ENCODE results near the gene CAPN5.

The CAPN5 gene

DNA sequence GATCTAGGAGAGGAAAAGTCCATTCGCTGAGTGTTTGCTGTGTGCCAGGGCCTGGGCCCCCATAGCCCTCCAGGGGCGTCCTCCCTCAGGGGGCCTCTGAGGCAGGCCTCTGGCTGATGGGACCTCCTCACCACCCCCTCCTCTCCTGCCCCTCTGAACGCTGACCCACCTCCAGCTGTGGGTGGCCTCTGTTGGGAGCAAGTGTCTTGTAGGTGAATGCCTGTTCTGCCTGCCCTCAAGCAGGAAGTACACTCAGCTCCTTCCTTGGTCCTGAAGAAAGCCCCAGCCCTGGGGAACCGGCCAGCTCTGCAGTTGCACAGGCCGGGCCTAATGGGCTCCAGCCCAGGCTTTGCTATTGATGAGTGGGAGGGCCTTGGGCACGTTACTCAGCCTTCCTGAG is 64.8 kb downstream of the CAPN5 start:
- TF ChIP-seq, protein P1, sequence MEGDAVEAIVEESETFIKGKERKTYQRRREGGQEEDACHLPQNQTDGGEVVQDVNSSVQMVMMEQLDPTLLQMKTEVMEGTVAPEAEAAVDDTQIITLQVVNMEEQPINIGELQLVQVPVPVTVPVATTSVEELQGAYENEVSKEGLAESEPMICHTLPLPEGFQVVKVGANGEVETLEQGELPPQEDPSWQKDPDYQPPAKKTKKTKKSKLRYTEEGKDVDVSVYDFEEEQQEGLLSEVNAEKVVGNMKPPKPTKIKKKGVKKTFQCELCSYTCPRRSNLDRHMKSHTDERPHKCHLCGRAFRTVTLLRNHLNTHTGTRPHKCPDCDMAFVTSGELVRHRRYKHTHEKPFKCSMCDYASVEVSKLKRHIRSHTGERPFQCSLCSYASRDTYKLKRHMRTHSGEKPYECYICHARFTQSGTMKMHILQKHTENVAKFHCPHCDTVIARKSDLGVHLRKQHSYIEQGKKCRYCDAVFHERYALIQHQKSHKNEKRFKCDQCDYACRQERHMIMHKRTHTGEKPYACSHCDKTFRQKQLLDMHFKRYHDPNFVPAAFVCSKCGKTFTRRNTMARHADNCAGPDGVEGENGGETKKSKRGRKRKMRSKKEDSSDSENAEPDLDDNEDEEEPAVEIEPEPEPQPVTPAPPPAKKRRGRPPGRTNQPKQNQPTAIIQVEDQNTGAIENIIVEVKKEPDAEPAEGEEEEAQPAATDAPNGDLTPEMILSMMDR (IDR thresholded peaks at IDR 0.05; ENCODE audit: low read depth, low read length), result no peak
- in situ Hi-C loops (cut with HindIII; ENCODE audit: low sequenced_read_pairs), result no loop called here
- DNase-seq (ENCODE audit: low read depth, low spot score), result no peak
- H3K4me3 ChIP-seq (ENCODE audit: low read depth, low read length), result no peak overlapping the region

DNA sequence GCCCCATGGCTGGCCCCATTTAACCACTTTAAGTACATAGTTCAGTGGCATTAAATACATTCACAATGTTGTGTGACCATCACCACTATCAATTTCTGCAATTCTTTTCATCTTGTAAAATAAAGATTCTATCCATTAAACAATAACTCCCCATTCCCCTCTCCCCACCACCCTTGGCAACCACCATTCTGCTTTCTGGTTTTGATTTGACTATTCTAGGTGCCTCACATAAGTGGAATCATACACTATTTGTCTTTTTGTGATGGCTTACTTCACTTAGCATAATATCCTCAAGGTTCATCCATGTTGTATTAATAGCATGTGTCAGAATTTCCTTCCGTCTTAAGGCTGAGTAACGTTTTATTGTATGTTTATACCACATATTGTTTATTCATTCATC is 68.3 kb downstream of the CAPN5 start:
- H3K4me3 ChIP-seq (ENCODE audit: low read depth, low read length), result no peak overlapping the region
- TF ChIP-seq, protein P1 (IDR thresholded peaks at IDR 0.05; ENCODE audit: low read depth, low read length), result no peak
- DNase-seq (ENCODE audit: low read depth, low spot score), result no peak
- in situ Hi-C loops (cut with HindIII; ENCODE audit: low sequenced_read_pairs), result no loop called here

DNA sequence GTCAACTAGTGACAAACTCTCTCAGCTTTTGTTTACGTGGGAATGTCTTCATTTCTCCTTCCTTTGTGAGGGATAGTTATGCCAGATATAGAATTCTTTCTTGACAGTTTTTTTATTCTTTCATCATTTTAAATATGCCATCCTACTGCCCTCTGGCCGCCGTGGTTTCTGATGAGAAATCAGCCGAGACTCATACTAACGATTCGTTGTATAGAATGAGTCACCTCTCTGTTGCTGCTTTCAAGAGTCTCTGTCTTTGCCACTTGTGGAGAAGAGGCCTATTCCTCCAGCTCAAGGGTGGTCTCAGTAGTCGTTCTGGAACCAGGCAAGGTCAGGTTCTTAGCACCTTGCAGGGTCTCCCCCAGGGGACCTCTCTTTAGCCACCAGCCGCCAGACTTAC is 69.3 kb downstream of the CAPN5 start:
- in situ Hi-C loops (cut with HindIII; ENCODE audit: low sequenced_read_pairs), result no loop called here
- TF ChIP-seq, protein P1 (IDR thresholded peaks at IDR 0.05; ENCODE audit: low read depth, low read length), result no peak
- peak; percentile 48 for DNase-seq (ENCODE audit: low read depth, low spot score)
- no peak overlapping the region for H3K4me3 ChIP-seq (ENCODE audit: low read depth, low read length)

DNA sequence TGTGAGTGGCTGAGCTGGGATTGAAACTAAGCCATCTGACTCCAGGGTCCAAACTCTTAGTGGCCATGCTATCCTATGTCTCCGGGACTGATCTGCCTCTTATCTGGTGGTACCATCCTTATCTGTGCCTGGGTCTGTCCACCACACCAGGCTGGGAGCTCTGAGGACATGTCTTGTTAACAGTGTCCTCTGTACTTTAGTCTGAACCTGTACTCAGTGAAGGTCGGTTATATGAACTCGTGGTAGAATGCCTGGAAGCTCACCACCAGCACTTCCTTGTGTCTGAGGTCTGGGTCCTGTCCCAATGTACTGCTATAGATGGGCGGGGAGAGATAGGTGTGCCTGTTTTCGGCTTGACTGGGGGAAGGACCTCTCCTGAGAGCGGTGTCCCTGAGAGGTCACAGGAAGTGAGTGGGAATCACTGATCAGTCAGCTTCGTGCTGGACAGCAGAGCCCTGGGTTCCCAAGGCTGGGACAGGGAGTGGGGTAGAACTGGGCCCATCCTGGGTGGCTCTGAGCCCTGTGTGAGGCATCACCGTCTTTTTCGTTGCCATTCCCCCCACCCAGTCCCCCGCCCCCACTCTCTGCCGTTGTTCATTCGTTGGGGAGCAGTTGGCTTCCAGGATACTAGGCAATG is 70.1 kb downstream of the CAPN5 start:
- in situ Hi-C loops (cut with HindIII; ENCODE audit: low sequenced_read_pairs), result no loop called here
- H3K4me3 ChIP-seq (ENCODE audit: low read depth, low read length), result no peak overlapping the region
- DNase-seq (ENCODE audit: low read depth, low spot score), result no peak
- TF ChIP-seq, protein P1 (IDR thresholded peaks at IDR 0.05; ENCODE audit: low read depth, low read length), result no peak

DNA sequence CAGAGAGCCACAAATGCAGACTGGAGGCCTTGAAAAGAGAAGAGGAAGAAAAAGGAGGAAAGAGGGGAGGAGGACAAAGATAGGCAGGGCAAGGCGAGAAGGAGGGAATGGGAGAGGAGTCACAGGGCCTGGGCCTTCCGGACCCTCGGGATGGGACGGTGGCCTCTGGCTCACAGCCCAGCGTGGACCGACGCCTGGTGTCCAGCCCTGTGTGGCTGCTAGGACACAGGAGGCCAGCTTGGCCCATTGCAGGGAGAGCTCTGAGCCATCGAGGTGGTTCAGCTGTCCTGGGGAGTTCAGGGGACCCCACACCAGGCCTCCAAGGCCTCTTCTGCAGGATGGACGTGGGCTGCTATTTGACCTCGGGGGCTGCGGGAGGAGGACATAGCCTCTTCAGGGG is 70.7 kb downstream of the CAPN5 start:
- no peak for DNase-seq (ENCODE audit: low read depth, low spot score)
- in situ Hi-C loops (cut with HindIII; ENCODE audit: low sequenced_read_pairs), result no loop called here
- TF ChIP-seq, protein P1 (IDR thresholded peaks at IDR 0.05; ENCODE audit: low read depth, low read length), result no peak
- H3K4me3 ChIP-seq (ENCODE audit: low read depth, low read length), result no peak overlapping the region

DNA sequence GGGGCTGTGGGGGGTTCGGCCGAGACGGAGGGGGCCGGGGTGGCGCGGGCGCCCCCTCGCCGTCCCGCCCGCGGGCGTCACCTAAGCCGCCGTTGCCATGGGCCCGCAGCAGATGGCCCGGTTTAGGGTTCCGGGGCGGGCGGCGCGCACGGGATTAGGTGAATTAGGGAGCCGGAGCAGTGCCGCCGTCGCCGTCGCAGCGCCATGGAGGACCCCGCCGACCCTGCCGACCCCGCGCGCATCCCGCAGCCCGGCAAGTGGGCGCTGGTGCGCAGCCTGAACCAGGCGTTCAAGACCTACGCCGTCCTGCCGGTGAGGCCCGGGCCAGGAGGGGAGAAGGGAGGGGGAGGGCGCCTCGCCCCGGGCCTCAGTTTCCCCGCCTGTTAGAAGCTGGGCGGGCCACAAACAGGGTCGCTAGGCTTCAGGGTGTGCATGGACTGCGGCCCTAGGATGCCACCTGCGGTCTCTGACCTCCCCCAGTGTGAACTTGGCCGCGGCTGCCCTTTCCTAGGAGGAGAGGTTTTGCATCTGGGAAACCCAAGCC is 71.4 kb downstream of the CAPN5 start:
- TF ChIP-seq, protein P1 (IDR thresholded peaks at IDR 0.05; ENCODE audit: low read depth, low read length), result no peak
- H3K4me3 ChIP-seq (ENCODE audit: low read depth, low read length), result no peak overlapping the region
- no peak for DNase-seq (ENCODE audit: low read depth, low spot score)
- in situ Hi-C loops (cut with HindIII; ENCODE audit: low sequenced_read_pairs), result no loop called here

All from astrocyte of the spinal cord (primary cell).